T-helper 1 cell treated with Interleukin-12 subunit alpha and Interleukin-12 subunit beta and Interleukin-4 antibody, amounts not matched to agents 30 μg/mL and 1 μg/mL, for 36 hours (primary cell): ENCODE results near the gene CDX1.

ENCODE experiments used
- H3K27ac Mint-ChIP-seq: one replicate; pipeline ENCODE4 v1.8.0; 2021; ENCODE audit warnings: mild to moderate bottlenecking, mixed read lengths
- H3K27me3 Mint-ChIP-seq: one replicate; pipeline ENCODE4 v1.8.0; 2021; ENCODE audit warnings: low read depth, mixed read lengths
- H3K36me3 Mint-ChIP-seq: one replicate; pipeline ENCODE4 v1.8.0; 2021; ENCODE audit warnings: low read depth, mixed read lengths
- H3K4me1 Mint-ChIP-seq: one replicate; pipeline ENCODE4 v1.8.0; 2021; ENCODE audit warnings: low read depth, mixed read lengths
- H3K4me3 Mint-ChIP-seq: one replicate; pipeline ENCODE4 v1.8.0; 2021; ENCODE audit warnings: mild to moderate bottlenecking, moderate library complexity, mixed read lengths
- H3K9me3 Mint-ChIP-seq: one replicate; pipeline ENCODE4 v1.8.0; 2021; ENCODE audit warnings: mixed read lengths

The CDX1 gene

GRCh38 chr5:150137997-150138396 lies 28.6 kb upstream of the CDX1 start:
- no peaks in the 10 kb centered on the region for H3K9me3 Mint-ChIP-seq
- peaks cover 8% of the 10 kb centered on the region for H3K4me1 Mint-ChIP-seq
- no peaks in the 10 kb centered on the region for H3K36me3 Mint-ChIP-seq
- H3K27ac Mint-ChIP-seq = no peak overlapping the region
- H3K27me3 Mint-ChIP-seq = no peaks in the 10 kb centered on the region
- no peak overlapping the region for H3K4me3 Mint-ChIP-seq

- Mint-ChIP-seq H3K9me3 (no peaks in the 10 kb centered on the region), H3K27me3 (no peaks in the 10 kb centered on the region), H3K4me1 (peaks cover 8% of the 10 kb centered on the region), H3K36me3 (no peaks in the 10 kb centered on the region), H3K4me3 (no peak overlapping the region), H3K27ac (no peak overlapping the region)
These were observed 27.9 kb upstream of the CDX1 start for GRCh38 chr5:150138551-150139265.

GRCh38 chr5:150139334-150139733 lies 27.2 kb upstream of the CDX1 start:
- Mint-ChIP-seq H3K9me3 (no peaks in the 10 kb centered on the region), H3K27ac (no peak overlapping the region), H3K27me3 (no peaks in the 10 kb centered on the region), H3K4me1 (peaks cover 8% of the 10 kb centered on the region), H3K36me3 (no peaks in the 10 kb centered on the region), H3K4me3 (no peak overlapping the region)

GRCh38 chr5:150140830-150141229 lies 25.7 kb upstream of the CDX1 start:
- no peak overlapping the region for H3K27ac Mint-ChIP-seq
- no peaks in the 10 kb centered on the region for H3K9me3 Mint-ChIP-seq
- H3K27me3 Mint-ChIP-seq = no peaks in the 10 kb centered on the region
- peaks cover 11% of the 10 kb centered on the region for H3K4me1 Mint-ChIP-seq
- no peak overlapping the region for H3K4me3 Mint-ChIP-seq
- no peaks in the 10 kb centered on the region for H3K36me3 Mint-ChIP-seq

GRCh38 chr5:150141544-150142184 lies 24.9 kb upstream of the CDX1 start:
- H3K9me3 Mint-ChIP-seq = no peaks in the 10 kb centered on the region
- no peaks in the 10 kb centered on the region for H3K36me3 Mint-ChIP-seq
- no peak overlapping the region for H3K27ac Mint-ChIP-seq
- no peak overlapping the region for H3K4me3 Mint-ChIP-seq
- H3K4me1 Mint-ChIP-seq = peaks cover 11% of the 10 kb centered on the region
- no peaks in the 10 kb centered on the region for H3K27me3 Mint-ChIP-seq

GRCh38 chr5:150142185-150142958 lies 24.2 kb upstream of the CDX1 start:
- no peak overlapping the region for H3K27ac Mint-ChIP-seq
- peaks cover 11% of the 10 kb centered on the region for H3K4me1 Mint-ChIP-seq
- H3K27me3 Mint-ChIP-seq = no peaks in the 10 kb centered on the region
- no peak overlapping the region for H3K4me3 Mint-ChIP-seq
- no peaks in the 10 kb centered on the region for H3K36me3 Mint-ChIP-seq
- H3K9me3 Mint-ChIP-seq = no peaks in the 10 kb centered on the region

GRCh38 chr5:150142959-150143349 lies 23.6 kb upstream of the CDX1 start:
- Mint-ChIP-seq H3K9me3 (no peaks in the 10 kb centered on the region), H3K36me3 (no peaks in the 10 kb centered on the region), H3K4me1 (peaks cover 11% of the 10 kb centered on the region), H3K27me3 (no peaks in the 10 kb centered on the region), H3K27ac (no peak overlapping the region), H3K4me3 (no peak overlapping the region)

GRCh38 chr5:150143350-150144245 lies 23.0 kb upstream of the CDX1 start:
- H3K27ac Mint-ChIP-seq = no peak overlapping the region

GRCh38 chr5:150144246-150144801 lies 22.3 kb upstream of the CDX1 start:
- H3K9me3 Mint-ChIP-seq = no peaks in the 10 kb centered on the region
- H3K4me1 Mint-ChIP-seq = peaks cover 20% of the 10 kb centered on the region
- H3K27ac Mint-ChIP-seq = no peak overlapping the region
- H3K4me3 Mint-ChIP-seq = no peak overlapping the region
- no peaks in the 10 kb centered on the region for H3K27me3 Mint-ChIP-seq
- peaks cover 3% of the 10 kb centered on the region for H3K36me3 Mint-ChIP-seq

More at GRCh38 chr5:150143350-150144245, 23.0 kb upstream of the CDX1 start:
- peaks cover under 1% of the 10 kb centered on the region for H3K36me3 Mint-ChIP-seq
- no peaks in the 10 kb centered on the region for H3K9me3 Mint-ChIP-seq
- no peak overlapping the region for H3K4me3 Mint-ChIP-seq
- peaks cover 16% of the 10 kb centered on the region for H3K4me1 Mint-ChIP-seq
- H3K27me3 Mint-ChIP-seq = no peaks in the 10 kb centered on the region

GRCh38 chr5:150144879-150145278 lies 21.7 kb upstream of the CDX1 start:
- Mint-ChIP-seq H3K4me1 (peaks cover 25% of the 10 kb centered on the region), H3K4me3 (no peak overlapping the region), H3K36me3 (peaks cover 3% of the 10 kb centered on the region), H3K27me3 (no peaks in the 10 kb centered on the region), H3K9me3 (no peaks in the 10 kb centered on the region), H3K27ac (peak overlapping the region; percentile 37)

GRCh38 chr5:150146235-150146634 lies 20.3 kb upstream of the CDX1 start:
- Mint-ChIP-seq H3K36me3 (peaks cover 3% of the 10 kb centered on the region), H3K4me1 (peaks cover 27% of the 10 kb centered on the region), H3K27ac (no peak overlapping the region), H3K27me3 (no peaks in the 10 kb centered on the region), H3K4me3 (no peak overlapping the region), H3K9me3 (no peaks in the 10 kb centered on the region)

- Mint-ChIP-seq H3K27ac (no peak overlapping the region), H3K36me3 (peaks cover 3% of the 10 kb centered on the region), H3K4me3 (no peak overlapping the region), H3K27me3 (no peaks in the 10 kb centered on the region), H3K9me3 (no peaks in the 10 kb centered on the region), H3K4me1 (peaks cover 27% of the 10 kb centered on the region)
These were observed 19.5 kb upstream of the CDX1 start for GRCh38 chr5:150146862-150147601.

GRCh38 chr5:150147670-150148069 lies 18.9 kb upstream of the CDX1 start:
- Mint-ChIP-seq H3K27ac (no peak overlapping the region), H3K36me3 (peaks cover 3% of the 10 kb centered on the region), H3K27me3 (no peaks in the 10 kb centered on the region)

More at GRCh38 chr5:150147670-150148069, 18.9 kb upstream of the CDX1 start:
- no peaks in the 10 kb centered on the region for H3K9me3 Mint-ChIP-seq
- peaks cover 27% of the 10 kb centered on the region for H3K4me1 Mint-ChIP-seq
- no peak overlapping the region for H3K4me3 Mint-ChIP-seq
